Neural cell (in vitro differentiated cells): Measurements from ENCODE around the gene GOT1. TPM values are rescaled to one million over a fixed set of nuclear protein-coding genes. Genes with fewer than 3 reads are reported as not detected.

Experiments
- H2AFZ ChIP-seq: fragments of 200-600, 300-800 bp; sonication (generic), shearing (Covaris generic); 2 replicates; pipeline ENCODE4 v1.6.0; 2014; ENCODE audit warnings: low read depth, mild to moderate bottlenecking, antibody characterized with exemption, low read length, moderate library complexity
- H3F3A ChIP-seq: fragments of 200-600 bp; shearing (Covaris generic); 2 replicates; pipeline ENCODE4 v1.6.1; 2016; ENCODE audit warnings: mild to moderate bottlenecking, moderate library complexity, mixed read lengths, antibody characterized with exemption, low read length; ENCODE audit not compliant: insufficient read depth, poor library complexity, severe bottlenecking
- H3K27ac ChIP-seq: fragments of 200-600, 300-800 bp; sonication (generic), shearing (Covaris generic); 2 replicates; pipeline ENCODE4 v1.5.1; 2014; ENCODE audit warnings: mild to moderate bottlenecking, low read length, moderate library complexity
- H3K27me3 ChIP-seq: fragments of 300-800, 200-600 bp; sonication (generic), shearing (Covaris generic); 2 replicates; pipeline ENCODE4 v1.6.0; 2014; ENCODE audit warnings: mild to moderate bottlenecking, low read depth, low read length, moderate library complexity; ENCODE audit not compliant: insufficient read depth
- H3K36me3 ChIP-seq: fragments of 300-800, 200-600 bp; sonication (generic), shearing (Covaris generic); 2 replicates; pipeline ENCODE4 v1.5.1; 2014; ENCODE audit warnings: mild to moderate bottlenecking, antibody characterized with exemption, low read length, moderate library complexity; ENCODE audit not compliant: insufficient read depth
- H3K4me2 ChIP-seq: fragments of 300-800, 200-600 bp; sonication (generic), shearing (Covaris generic); 2 replicates; pipeline ENCODE4 v1.6.0; 2014; ENCODE audit warnings: mild to moderate bottlenecking, low read length
- H3K4me3 ChIP-seq: fragments of 300-800, 200-600 bp; sonication (generic), shearing (Covaris generic); 2 replicates; pipeline ENCODE4 v1.5.1; 2014; ENCODE audit warnings: mild to moderate bottlenecking, low read length, moderate library complexity
- H3K79me2 ChIP-seq: fragments of 200-600 bp; shearing (Covaris generic); replicated peaks from 2 replicates; pipeline ENCODE4 v1.6.0; 2014; ENCODE audit warnings: mild to moderate bottlenecking, low read length, moderate library complexity; ENCODE audit not compliant: insufficient read depth
- H3K9ac ChIP-seq: fragments of 300-800, 200-600 bp; sonication (generic), shearing (Covaris generic); 2 replicates; pipeline ENCODE4 v1.6.1; 2016; ENCODE audit warnings: mild to moderate bottlenecking, low read length, mixed read lengths
- H3K9me2 ChIP-seq: fragments of 200-600 bp; shearing (Covaris generic); 2 replicates; pipeline ENCODE4 v1.6.1; 2016; ENCODE audit warnings: mild to moderate bottlenecking, low read length, mixed read lengths; ENCODE audit not compliant: insufficient read depth
- H3K9me3 ChIP-seq: fragments of 200-600, 300-800 bp; sonication (generic), shearing (Covaris generic); 2 replicates; pipeline ENCODE4 v1.6.1; 2016; ENCODE audit warnings: mild to moderate bottlenecking, mixed run types, low read length, moderate library complexity, mixed read lengths
- H4K20me1 ChIP-seq: fragments of 200-600 bp; shearing (Covaris generic); 2 replicates; pipeline ENCODE4 v1.6.1; 2016; ENCODE audit warnings: mild to moderate bottlenecking, mixed run types; ENCODE audit not compliant: insufficient read depth
- CTCF ChIP-seq: fragments of 450-650 bp; IDR thresholded peaks from 2 replicates; pipeline ENCODE4 v1.5.1; 2014; ENCODE audit warnings: antibody characterized with exemption, mild to moderate bottlenecking, moderate library complexity; ENCODE audit not compliant: poor library complexity, severe bottlenecking
- EP300 ChIP-seq: fragments of 450-650 bp; conservative IDR thresholded peaks from 2 replicates; pipeline ENCODE4 v1.6.1; 2014; ENCODE audit warnings: antibody characterized with exemption, mild to moderate bottlenecking, moderate library complexity; ENCODE audit not compliant: poor library complexity, severe bottlenecking
- EZH2 ChIP-seq: fragments of 200-600, 300-800 bp; shearing (Covaris generic), sonication (generic); IDR thresholded peaks from 2 replicates; pipeline ENCODE4 v1.6.1; 2014; ENCODE audit warnings: antibody characterized with exemption, low read length, borderline replicate concordance, mild to moderate bottlenecking; ENCODE audit not compliant: insufficient read depth, poor library complexity, severe bottlenecking
- MXI1 ChIP-seq: fragments of 450-650 bp; conservative IDR thresholded peaks from 2 replicates; pipeline ENCODE4 v1.6.1; 2014; ENCODE audit warnings: antibody characterized with exemption, mild to moderate bottlenecking; ENCODE audit not compliant: poor library complexity, severe bottlenecking
- POLR2AphosphoS5 ChIP-seq: IDR thresholded peaks from 2 replicates; pipeline ENCODE4 v1.6.1; 2012
- RAD21 ChIP-seq: fragments of 450-650 bp; conservative IDR thresholded peaks from 2 replicates; pipeline ENCODE4 v1.6.1; 2014; ENCODE audit warnings: antibody characterized with exemption, mild to moderate bottlenecking, moderate library complexity
- REST ChIP-seq: IDR thresholded peaks from 2 replicates; pipeline ENCODE4 v1.6.1; 2012; ENCODE audit warnings: borderline replicate concordance
- SMC3 ChIP-seq: fragments of 450-650 bp; conservative IDR thresholded peaks from 2 replicates; pipeline ENCODE4 v1.6.1; 2014; ENCODE audit warnings: antibody characterized with exemption, mild to moderate bottlenecking, moderate library complexity; ENCODE audit not compliant: poor library complexity
- TAF1 ChIP-seq: IDR thresholded peaks from 2 replicates; pipeline ENCODE4 v1.6.1; 2012; ENCODE audit warnings: low read depth
- polyA plus RNA-seq: library from polyadenylated mRNA; depleted of rRNA; stranded (reverse); fragments of >200 nt; gene quantifications from 2 replicates; pipeline ENCODE4 v1.2.3, GENCODE V29; 2014

GOT1 gene
- polyA plus RNA-seq, 1 donor from 2014 or later = 43.6 TPM

GRCh38 chr10:99419688-99420087, 10.7 kb downstream of the GOT1 start:
- no peaks in the 10 kb centered on the region for H3K27me3 ChIP-seq
- H3K4me2 ChIP-seq = no peak overlapping the region
- no peaks in the 10 kb centered on the region for H3K79me2 ChIP-seq
- H3K36me3 ChIP-seq = peaks cover 3% of the 10 kb centered on the region
- no peak overlapping the region for H3K27ac ChIP-seq
- H3K9ac ChIP-seq = no peak overlapping the region
- H3K4me3 ChIP-seq = no peak overlapping the region
- no peaks in the 10 kb centered on the region for H3K9me2 ChIP-seq
- TF ChIP-seq TAF1 = no peak
- TF ChIP-seq RAD21 = no peak
- TF ChIP-seq REST = no peak
- no peak for TF ChIP-seq CTCF
- no peak for TF ChIP-seq EP300
- no peak for TF ChIP-seq SMC3
- no peak for TF ChIP-seq POLR2AphosphoS5
- no peak for TF ChIP-seq EZH2
- no peak for TF ChIP-seq MXI1
- H3F3A ChIP-seq = no peaks in the 10 kb centered on the region
- H2AFZ ChIP-seq = no peak overlapping the region
- H4K20me1 ChIP-seq = no peaks in the 10 kb centered on the region
- no peaks in the 10 kb centered on the region for H3K9me3 ChIP-seq

- Histone ChIP-seq H3K9me3 (no peaks in the 10 kb centered on the region), H3K27ac (no peak overlapping the region), H3K9ac (no peak overlapping the region), H3F3A (no peaks in the 10 kb centered on the region), H3K36me3 (peaks cover 3% of the 10 kb centered on the region), H3K79me2 (no peaks in the 10 kb centered on the region), H2AFZ (no peak overlapping the region), H3K27me3 (no peaks in the 10 kb centered on the region), H3K9me2 (no peaks in the 10 kb centered on the region), H3K4me3 (no peak overlapping the region), H3K4me2 (no peak overlapping the region), H4K20me1 (no peaks in the 10 kb centered on the region)
- no peak for TF ChIP-seq RAD21
- no peak for TF ChIP-seq TAF1
- TF ChIP-seq SMC3 = no peak
- TF ChIP-seq REST = no peak
- no peak for TF ChIP-seq EZH2
- no peak for TF ChIP-seq MXI1
- TF ChIP-seq POLR2AphosphoS5 = no peak
- TF ChIP-seq EP300 = no peak
- no peak for TF ChIP-seq CTCF
Observed at GRCh38 chr10:99418910-99419624, 11.4 kb downstream of the GOT1 start.
